NCI-H1930 (cell line): ENCODE measurements around the gene CDHR2.
A peak's percentile ranks its signal among the peaks of the same experiment; 100 is the strongest.
"Not testable (repeated sequence)": the region's sequence is repeated elsewhere in the genome, so short reads cannot be mapped to it uniquely, and the experiment has no call there.

ENCODE experiments used
- DNase-seq, 2 experiments: peaks; one replicate each; lab custom pipeline; 2025; lab: John Stamatoyannopoulos, UW

The CDHR2 gene

GRCh38 chr5:176542135-176542595 is 7.0 kb upstream of the CDHR2 start:
- no peak for DNase-seq

GRCh38 chr5:176542596-176543427 is 6.3 kb upstream of the CDHR2 start:
- DNase-seq = peak in 1 of 2 experiments; percentile 46

GRCh38 chr5:176543428-176544182 is 5.5 kb upstream of the CDHR2 start:
- peak; percentile 19 to 63 for DNase-seq

- DNase-seq = no peak
Measured at GRCh38 chr5:176545388-176545736, 3.8 kb upstream of the CDHR2 start.

GRCh38 chr5:176545737-176546509 is 3.2 kb upstream of the CDHR2 start:
- DNase-seq = no peak

- no peak for DNase-seq
Measured at GRCh38 chr5:176547802-176548201, 1.3 kb upstream of the CDHR2 start.

- DNase-seq = no peak
Measured at GRCh38 chr5:176549871-176550270, 729 bp downstream of the CDHR2 start.

- no peak for DNase-seq
Measured at GRCh38 chr5:176550275-176550831, 1.2 kb downstream of the CDHR2 start.

- not testable (repeated sequence) for DNase-seq
Measured at GRCh38 chr5:176550937-176551336, 1.8 kb downstream of the CDHR2 start.

- DNase-seq = no peak
Measured at GRCh38 chr5:176552332-176552869, 3.3 kb downstream of the CDHR2 start.

GRCh38 chr5:176553260-176554085 is 4.3 kb downstream of the CDHR2 start:
- DNase-seq = no peak

GRCh38 chr5:176557846-176558245 is 8.7 kb downstream of the CDHR2 start:
- no peak for DNase-seq

GRCh38 chr5:176559683-176560082 is 10.5 kb downstream of the CDHR2 start:
- DNase-seq = no peak

- no peak for DNase-seq
Measured at GRCh38 chr5:176560364-176560763, 11.2 kb downstream of the CDHR2 start.

- DNase-seq = no peak
Measured at GRCh38 chr5:176561259-176561658, 12.1 kb downstream of the CDHR2 start.

GRCh38 chr5:176562189-176562588 is 13.0 kb downstream of the CDHR2 start:
- no peak for DNase-seq

GRCh38 chr5:176564002-176564401 is 14.9 kb downstream of the CDHR2 start:
- DNase-seq = no peak

- DNase-seq = no peak
Measured at GRCh38 chr5:176565760-176566288, 16.7 kb downstream of the CDHR2 start.

- no peak for DNase-seq
Measured at GRCh38 chr5:176568657-176569056, 19.5 kb downstream of the CDHR2 start.

- no peak for DNase-seq
Measured at GRCh38 chr5:176570044-176570443, 20.9 kb downstream of the CDHR2 start.
